Measurements from ENCODE around the gene CABLES2. TPM values are rescaled to one million over a fixed set of nuclear protein-coding genes. Genes with fewer than 3 reads are reported as not detected.

The CABLES2 gene
- total RNA-seq, 1 experiment from 2014 or later = 8.9 TPM

- no peak for TF ChIP-seq SP1 (IDR thresholded peaks at IDR 0.05; ENCODE audit: low read depth)
- no peak for TF ChIP-seq CEBPB (IDR thresholded peaks at IDR 0.05; ENCODE audit: low read depth)
- TF ChIP-seq TCF7L2 (IDR thresholded peaks at IDR 0.05; ENCODE audit: borderline replicate concordance, extremely low read depth, insufficient read depth, insufficient read length) = no peak
- TF ChIP-seq CTCF (IDR thresholded peaks at IDR 0.05 in 2 of 3, conservative IDR thresholded peaks at IDR 0.05 in 1 of 3; ENCODE audit: borderline replicate concordance in 1 of 3, insufficient read depth in 1 of 3, low read depth in 2 of 3, low read length in 2 of 3) = no peak
- no peak for TF ChIP-seq MAX (IDR thresholded peaks at IDR 0.05)
- no peak for TF ChIP-seq ZNF274 (IDR thresholded peaks at IDR 0.05; ENCODE audit: low read depth, low read length)
- TF ChIP-seq JUND (IDR thresholded peaks at IDR 0.05) = no peak
Measured at GRCh38 chr20:62364911-62365736, 42.0 kb downstream of the CABLES2 start (continued).

- H3K9me2 ChIP-seq (ENCODE audit: insufficient read depth) = no peaks in the 10 kb centered on the region
- ATAC-seq (no peak), DNase-seq (ENCODE audit: low read depth, low spot score) (no peak)
- POLR2A ChIA-PET = interaction anchor here (1.1 to 2.1 kb wide), 2 partner anchors 14 to 22 kb away, joined by 4 to 12 read pairs; partner anchors contain the start of gene RPS21
- no TSS peak for BruUV-seq (replicated peaks)
- H3K27ac ChIP-seq (ENCODE audit: low read depth, low read length) = peak overlapping the region; percentile 98
- H3K36me3 ChIP-seq (ENCODE audit: control insufficient read depth in 1 of 2, insufficient read depth in 2 of 2, low read length in 2 of 2) = no peaks in the 10 kb centered on the region; a peak in 1 of 4 replicates
- RAD21 ChIA-PET (ENCODE audit: low non-redundant PET in 1 of 2, low total read pairs in 2 of 2, uncharacterized antibody in 2 of 2, unreplicated experiment in 2 of 2) = interaction anchor here in 1 of 2 experiments (0.9 kb wide), 1 partner anchor 14 kb away, joined by 3 read pairs; no protein-coding TSS in a partner anchor
- no peaks in the 10 kb centered on the region for H3K27me3 ChIP-seq (ENCODE audit: insufficient read depth, low read length)
- no peak overlapping the region for H3K4me3 ChIP-seq (replicated peaks in 1 of 2; ENCODE audit: low read depth in 1 of 2, low read length in 2 of 2)
- H3K4me1 ChIP-seq (ENCODE audit: control insufficient read depth in 1 of 2, insufficient read depth in 2 of 2, low read length in 2 of 2) = peaks cover 69 to 86% of the 10 kb centered on the region in 2 experiments
- peak overlapping the region; percentile 100 for H3K4me2 ChIP-seq (ENCODE audit: low read length)
- intact Hi-C loops (cut with micrococcal nuclease) = no loop called here
- no peaks in the 10 kb centered on the region for H4K20me1 ChIP-seq (ENCODE audit: insufficient read depth)
- CTCF ChIA-PET = no interaction called here
- H2AFZ ChIP-seq (ENCODE audit: low read depth, low read length, poor library complexity, severe bottlenecking) = no peak overlapping the region
- peaks cover 72% of the 10 kb centered on the region for H3K79me2 ChIP-seq (ENCODE audit: insufficient read depth, low read length)
- H3K9ac ChIP-seq (ENCODE audit: low read length) = peak overlapping the region; percentile 94
- no peak for TF ChIP-seq FOSL1 (IDR thresholded peaks at IDR 0.05; ENCODE audit: low read depth)
- no peak for TF ChIP-seq ATF3 (IDR thresholded peaks at IDR 0.05)
- TF ChIP-seq CEBPB (IDR thresholded peaks at IDR 0.05; ENCODE audit: low read depth) = no peak
- TF ChIP-seq SRF (IDR thresholded peaks at IDR 0.05; ENCODE audit: low read depth) = no peak
- H3K9me3 ChIP-seq (ENCODE audit: control insufficient read depth in 1 of 2, insufficient read depth in 1 of 2, low read depth in 1 of 2, low read length in 2 of 2) = no peaks in the 10 kb centered on the region
Measured at GRCh38 chr20:62363920-62364851, 42.9 kb downstream of the CABLES2 start.
